HEK293T (cell line): ENCODE results near the gene ANGPT4.

Experiments used
- BHLHE40 ChIP-seq: fragments of 450-650 bp; IDR thresholded peaks from 2 replicates; pipeline ENCODE4 v1.6.1; 2016; ENCODE audit warnings: mild to moderate bottlenecking, moderate library complexity, borderline replicate concordance
- FOXA1 ChIP-seq: fragments of 450-650 bp; IDR thresholded peaks from 2 replicates; pipeline ENCODE4 v1.6.1; 2016; ENCODE audit warnings: mild to moderate bottlenecking
- LEF1 ChIP-seq: fragments of 450-650 bp; IDR thresholded peaks from 2 replicates; pipeline ENCODE4 v1.6.1; 2017; ENCODE audit warnings: mild to moderate bottlenecking, borderline replicate concordance
- SUZ12 ChIP-seq: fragments of 450-650 bp; IDR thresholded peaks from 2 replicates; pipeline ENCODE4 v1.6.1; 2016; ENCODE audit warnings: mild to moderate bottlenecking

GRCh38 chr20:891706-892080, 24.4 kb downstream of the ANGPT4 start:
- TF ChIP-seq BHLHE40 = no peak
- TF ChIP-seq LEF1 = no peak
- TF ChIP-seq SUZ12 = no peak
- TF ChIP-seq FOXA1 = no peak
